T-cell (primary cell): ENCODE results near the gene MAP2K7. TPM values are rescaled to one million over a fixed set of nuclear protein-coding genes. Genes with fewer than 3 reads are reported as not detected.

Experiments
- ATAC-seq, 4 experiments: fragments of 200-7000 bp in 3 of 4; fragments of 150-1000 bp in 1 of 4; cut with Tn5 transposase; replicated peaks in 1 of 4; 1 replicate in 3 of 4; 2 replicates in 1 of 4; pipeline ENCODE4 v1.10.0; 2021; ENCODE audit warnings: moderate library complexity in 3 of 4, mild to moderate bottlenecking in 2 of 4, moderate number of reproducible peaks in 1 of 4
- CTCF ChIA-PET, 2 donors: fragments of 300-600 bp; sonication (Branson Sonifier 250); formaldehyde crosslinking; loops; one replicate each; lab custom pipeline; 2022; ENCODE audit warnings: antibody characterized with exemption in 2 of 2; lab: Charles Lee
- POLR2A ChIA-PET, 2 donors: fragments of 300-600 bp; sonication (Branson Sonifier 250); formaldehyde crosslinking; loops; one replicate each; lab custom pipeline; 2022; ENCODE audit warnings: antibody characterized with exemption in 2 of 2; lab: Charles Lee
- DNase-seq, 35 experiments: peaks; one replicate each; pipeline versions ENCODE4 v3.0.0 to v3.0.0-alpha.2; 2013 to 2023
- H3K27ac ChIP-seq: one replicate; pipeline ENCODE4 v1.5.1; 2013; ENCODE audit warnings: low read length
- H3K27me3 ChIP-seq, 2 experiments: replicated peaks in 1 of 2; 1 replicate in 1 of 2; 2 replicates in 1 of 2; pipeline versions ENCODE4 v1.6.1 to v1.7.0; 2013; ENCODE audit warnings: low read length in 1 of 2, mixed read lengths in 1 of 2; ENCODE audit not compliant: control insufficient read depth in 2 of 2, insufficient read depth in 2 of 2; ENCODE audit errors: extremely low read depth in 1 of 2
- H3K36me3 ChIP-seq, 2 donors: 1 replicate in 1 of 2; 2 replicates in 1 of 2; pipeline versions ENCODE4 v1.6.1 to v1.7.0; 2013; ENCODE audit warnings: low read length in 1 of 2; ENCODE audit not compliant: control insufficient read depth in 2 of 2, insufficient read depth in 1 of 2; ENCODE audit errors: extremely low read depth in 1 of 2
- H3K4me1 ChIP-seq, 2 experiments: 1 replicate in 1 of 2; 2 replicates in 1 of 2; pipeline versions ENCODE4 v1.6.1 to v1.7.0; 2013; ENCODE audit warnings: low read length in 2 of 2, mixed read lengths in 1 of 2; ENCODE audit not compliant: insufficient read depth in 2 of 2, control insufficient read depth in 1 of 2; ENCODE audit errors: extremely low read depth in 1 of 2
- H3K4me3 ChIP-seq, 2 donors: 1 replicate in 1 of 2; 2 replicates in 1 of 2; pipeline versions ENCODE4 v1.5.1 to v1.7.0; 2013; ENCODE audit warnings: mild to moderate bottlenecking in 2 of 2, low read length in 1 of 2, moderate library complexity in 1 of 2; ENCODE audit not compliant: control insufficient read depth in 1 of 2; ENCODE audit errors: extremely low read depth in 1 of 2
- H3K9me3 ChIP-seq: 2 replicates; pipeline ENCODE4 v1.7.0; 2013
- H3K27ac Mint-ChIP-seq, 2 donors: one replicate each; pipeline ENCODE4 v1.8.0; 2020 to 2021; ENCODE audit warnings: mild to moderate bottlenecking in 2 of 2, mixed read lengths in 2 of 2
- H3K27me3 Mint-ChIP-seq, 2 donors: one replicate each; pipeline ENCODE4 v1.8.0; 2021 to 2022; ENCODE audit warnings: mixed read lengths in 2 of 2
- H3K36me3 Mint-ChIP-seq: one replicate; pipeline ENCODE4 v1.8.0; 2021; ENCODE audit warnings: mixed read lengths
- H3K4me1 Mint-ChIP-seq, 3 donors: one replicate each; pipeline ENCODE4 v1.8.0; 2020 to 2022; ENCODE audit warnings: mixed read lengths in 3 of 3, mild to moderate bottlenecking in 1 of 3
- H3K4me3 Mint-ChIP-seq, 3 donors: one replicate each; pipeline ENCODE4 v1.8.0; 2020 to 2022; ENCODE audit warnings: mild to moderate bottlenecking in 3 of 3, mixed read lengths in 3 of 3, moderate library complexity in 3 of 3
- H3K9me3 Mint-ChIP-seq, 3 donors: one replicate each; pipeline ENCODE4 v1.8.0; 2020 to 2022; ENCODE audit warnings: mixed read lengths in 3 of 3
- WGBS: methylation state at CpG from one replicate; pipeline ENCODE4 v1.1.5; 2013; ENCODE audit warnings: missing lambda C conversion rate; ENCODE audit not compliant: insufficient coverage; 5-methylcytosine and 5-hydroxymethylcytosine counted together
- total RNA-seq, 35 experiments: library from RNA in 6 of 35; stranded (reverse) in 6 of 35; fragments of 120-200 nt in 1 of 35; gene quantifications; one replicate each; pipeline versions ENCODE4 v1.2.1 to v1.2.4 and lab custom pipeline; 2013 to 2026

Gene MAP2K7
- total RNA-seq, 5 donors from 2014 or later (not counting 1 experiment from before 2014, with no cell fraction given) = 68.1 to 93.1 (median 73.5) TPM

GRCh38 chr19:7862413-7862951, 41.2 kb upstream of the MAP2K7 start:
- ChIA-PET CTCF (interaction anchor here (0.6 to 1.1 kb wide), 3 partner anchors 21 to 233 kb away, joined by 3 to 4 read pairs (median 3); partner anchors contain the start of genes PET100 (in 1 of the 2) and XAB2 (in 1 of the 2)), POLR2A (interaction anchor here (0.6 to 1.0 kb wide), 2 partner anchors 10 to 58 kb away, joined by 3 to 6 read pairs; no protein-coding TSS in a partner anchor)
- peak overlapping the region; percentile 35 to 61 for H3K4me3 ChIP-seq
- H3K27ac ChIP-seq = no peak overlapping the region
- ATAC-seq (peak; percentile 60 to 73 (median 69)), DNase-seq (peak; percentile 42 to 80 (median 66))
- peaks cover 0 to 6% of the 10 kb centered on the region in 2 donors for H3K36me3 ChIP-seq
- H3K27ac Mint-ChIP-seq = no peak overlapping the region
- peaks cover 4 to 39% of the 10 kb centered on the region in 2 experiments for H3K4me1 ChIP-seq
- no peaks in the 10 kb centered on the region for H3K9me3 ChIP-seq
- no peaks in the 10 kb centered on the region for H3K9me3 Mint-ChIP-seq
- peaks cover 0 to 89% of the 10 kb centered on the region in 2 experiments for H3K27me3 ChIP-seq
- peak overlapping the region; percentile 49 to 64 (median 63) for H3K4me3 Mint-ChIP-seq
- no peaks in the 10 kb centered on the region for H3K36me3 Mint-ChIP-seq
- H3K27me3 Mint-ChIP-seq = peaks cover 5 to 21% of the 10 kb centered on the region in 2 donors
- peaks cover 11 to 29% (median 16%) of the 10 kb centered on the region in 3 donors for H3K4me1 Mint-ChIP-seq
- WGBS = 5% methylated on average over 27 of the region's 67 CpGs

GRCh38 chr19:7863157-7863970, 40.3 kb upstream of the MAP2K7 start:
- Mint-ChIP-seq H3K4me3 (peak overlapping the region in 2 of 3 donors; percentile 31 to 64), H3K36me3 (no peaks in the 10 kb centered on the region), H3K9me3 (no peaks in the 10 kb centered on the region), H3K27ac (no peak overlapping the region), H3K27me3 (peaks cover 5 to 21% of the 10 kb centered on the region in 2 donors), H3K4me1 (peaks cover 11 to 32% (median 16%) of the 10 kb centered on the region in 3 donors)
- DNase-seq = peak in 2 of 35 experiments; percentile 14 to 34
- Histone ChIP-seq H3K27me3 (peaks cover 0 to 87% of the 10 kb centered on the region in 2 experiments), H3K9me3 (no peaks in the 10 kb centered on the region), H3K4me1 (peaks cover 4 to 39% of the 10 kb centered on the region in 2 experiments), H3K27ac (no peak overlapping the region), H3K36me3 (peaks cover 0 to 6% of the 10 kb centered on the region in 2 donors), H3K4me3 (no peak overlapping the region)
- 52% methylated on average over 83 of the region's 83 CpGs for WGBS
- CTCF ChIA-PET = interaction anchor here in 1 of 2 donors (0.6 to 1.0 kb wide), 2 partner anchors 24 to 234 kb away, joined by 3 to 4 read pairs; partner anchors contain the start of genes PET100 and XAB2
- ATAC-seq = peak; percentile 6 to 18 (median 12)
- POLR2A ChIA-PET = interaction anchor here in 1 of 2 donors (0.7 kb wide), 1 partner anchor 13 kb away, joined by 3 read pairs; no protein-coding TSS in a partner anchor

GRCh38 chr19:7863971-7864689, 39.5 kb upstream of the MAP2K7 start:
- CTCF ChIA-PET = no interaction called here
- no peak overlapping the region for H3K27ac ChIP-seq

GRCh38 chr19:7864690-7865074, 39.0 kb upstream of the MAP2K7 start:
- H3K27ac ChIP-seq = no peak overlapping the region
- peaks cover 0 to 6% of the 10 kb centered on the region in 2 donors for H3K36me3 ChIP-seq
- no peak for DNase-seq
- WGBS = 40% methylated on average over 10 of the region's 18 CpGs
- Mint-ChIP-seq H3K9me3 (no peaks in the 10 kb centered on the region), H3K4me1 (peaks cover 11 to 38% (median 21%) of the 10 kb centered on the region in 3 donors), H3K27ac (no peak overlapping the region), H3K4me3 (peak overlapping the region in 1 of 3 donors; percentile 64), H3K36me3 (no peaks in the 10 kb centered on the region), H3K27me3 (peaks cover 5 to 21% of the 10 kb centered on the region in 2 donors)
- H3K4me1 ChIP-seq = peaks cover 7 to 48% of the 10 kb centered on the region in 2 experiments
- ChIA-PET POLR2A (no interaction called here), CTCF (no interaction called here)
- no peak overlapping the region for H3K4me3 ChIP-seq
- H3K27me3 ChIP-seq = peaks cover 0 to 76% of the 10 kb centered on the region in 2 experiments
- no peaks in the 10 kb centered on the region for H3K9me3 ChIP-seq
- no peak for ATAC-seq

More at GRCh38 chr19:7863971-7864689, 39.5 kb upstream of the MAP2K7 start:
- H3K4me3 Mint-ChIP-seq = peak overlapping the region in 2 of 3 donors; percentile 3 to 64
- no peaks in the 10 kb centered on the region for H3K9me3 Mint-ChIP-seq
- no peak overlapping the region for H3K4me3 ChIP-seq
- peaks cover 0 to 82% of the 10 kb centered on the region in 2 experiments for H3K27me3 ChIP-seq
- POLR2A ChIA-PET = no interaction called here
- no peak overlapping the region for H3K27ac Mint-ChIP-seq
- H3K36me3 Mint-ChIP-seq = no peaks in the 10 kb centered on the region
- H3K4me1 Mint-ChIP-seq = peaks cover 11 to 38% (median 21%) of the 10 kb centered on the region in 3 donors
- 70% methylated on average over 13 of the region's 21 CpGs for WGBS
- H3K27me3 Mint-ChIP-seq = peaks cover 5 to 21% of the 10 kb centered on the region in 2 donors
- H3K9me3 ChIP-seq = no peaks in the 10 kb centered on the region
- peaks cover 7 to 45% of the 10 kb centered on the region in 2 experiments for H3K4me1 ChIP-seq
- DNase-seq (no peak), ATAC-seq (no peak)
- peaks cover 0 to 6% of the 10 kb centered on the region in 2 donors for H3K36me3 ChIP-seq

- Histone ChIP-seq H3K9me3 (no peaks in the 10 kb centered on the region), H3K36me3 (peaks cover 0 to 5% of the 10 kb centered on the region in 2 donors), H3K27ac (no peak overlapping the region), H3K4me3 (no peak overlapping the region), H3K27me3 (peaks cover 0 to 73% of the 10 kb centered on the region in 2 experiments), H3K4me1 (peaks cover 7 to 53% of the 10 kb centered on the region in 2 experiments)
- no peaks in the 10 kb centered on the region for H3K9me3 Mint-ChIP-seq
- DNase-seq (peak in 1 of 35 experiments; percentile 44), ATAC-seq (no peak)
- peaks cover 5 to 19% of the 10 kb centered on the region in 2 donors for H3K27me3 Mint-ChIP-seq
- H3K36me3 Mint-ChIP-seq = no peaks in the 10 kb centered on the region
- ChIA-PET POLR2A (interaction anchor here in 1 of 2 donors (0.7 kb wide), 1 partner anchor 10 kb away, joined by 4 read pairs; no protein-coding TSS in a partner anchor), CTCF (no interaction called here)
- 23% methylated on average over 10 of the region's 10 CpGs for WGBS
- H3K4me3 Mint-ChIP-seq = peak overlapping the region in 1 of 3 donors; percentile 64
- peaks cover 18 to 40% (median 23%) of the 10 kb centered on the region in 3 donors for H3K4me1 Mint-ChIP-seq
- H3K27ac Mint-ChIP-seq = peak overlapping the region in 1 of 2 donors; percentile 81
Observed at GRCh38 chr19:7865262-7865911, 38.3 kb upstream of the MAP2K7 start.
